ENCODE measurements around the gene GGA1.
"Not testable (repeated sequence)": the region's sequence is repeated elsewhere in the genome, so short reads cannot be mapped to it uniquely, and the experiment has no call there.

The GGA1 gene

GRCh38 chr22:37571258-37571991, 37.2 kb upstream of the GGA1 start:
- no peak for DNase-seq

- DNase-seq: no peak
Measured at GRCh38 chr22:37571992-37572373, 36.7 kb upstream of the GGA1 start.

GRCh38 chr22:37575490-37576003, 33.1 kb upstream of the GGA1 start:
- DNase-seq: no peak

- DNase-seq: no peak
Measured at GRCh38 chr22:37578002-37578401, 30.6 kb upstream of the GGA1 start.

GRCh38 chr22:37581504-37581903, 27.1 kb upstream of the GGA1 start:
- no peak for DNase-seq

GRCh38 chr22:37582526-37582925, 26.1 kb upstream of the GGA1 start:
- DNase-seq: no peak

- DNase-seq: no peak
Measured at GRCh38 chr22:37588546-37589215, 20.0 kb upstream of the GGA1 start.

- DNase-seq: no peak
Measured at GRCh38 chr22:37589636-37590035, 19.0 kb upstream of the GGA1 start.

- DNase-seq: not testable (repeated sequence)
Measured at GRCh38 chr22:37591081-37591480, 17.6 kb upstream of the GGA1 start.

GRCh38 chr22:37591823-37592404, 16.7 kb upstream of the GGA1 start:
- DNase-seq: no peak

GRCh38 chr22:37594237-37594636, 14.4 kb upstream of the GGA1 start:
- DNase-seq: no peak

- no peak for DNase-seq
Measured at GRCh38 chr22:37599153-37599552, 9.5 kb upstream of the GGA1 start.

- no peak for DNase-seq
Measured at GRCh38 chr22:37601203-37601539, 7.5 kb upstream of the GGA1 start.

GRCh38 chr22:37601540-37602442, 6.8 kb upstream of the GGA1 start:
- no peak for DNase-seq

- not testable (repeated sequence) for DNase-seq
Measured at GRCh38 chr22:37602546-37603277, 5.9 kb upstream of the GGA1 start.

- no peak for DNase-seq
Measured at GRCh38 chr22:37604074-37604473, 4.6 kb upstream of the GGA1 start.

- DNase-seq: peak; percentile 53 to 73
Measured at GRCh38 chr22:37604875-37605274, 3.8 kb upstream of the GGA1 start.

- peak; percentile 90 for DNase-seq
Measured at GRCh38 chr22:37607010-37607934, 1.4 kb upstream of the GGA1 start.

- DNase-seq: no peak
Measured at GRCh38 chr22:37607935-37608476, 628 bp upstream of the GGA1 start.

- DNase-seq: no peak
Measured at GRCh38 chr22:37609240-37610152, 862 bp downstream of the GGA1 start.
